Measurements from ENCODE around the gene DPH2. TPM values are rescaled to one million over a fixed set of nuclear protein-coding genes. Genes with fewer than 3 reads are reported as not detected.

DPH2 gene
- total RNA-seq, 1 experiment from 2014 or later: 57.5 TPM

GRCh38 chr1:43921022-43921421 lies 48.8 kb upstream of the DPH2 start:
- H3K4me1 Mint-ChIP-seq: no peaks in the 10 kb centered on the region
- H3K27me3 Mint-ChIP-seq (ENCODE audit: low read depth): no peaks in the 10 kb centered on the region; the same call in 1 of the 2 replicates
- ATAC-seq (peak; percentile 69), DNase-seq (ENCODE audit: low spot score) (no peak)
- H3K9me3 Mint-ChIP-seq: no peaks in the 10 kb centered on the region
- CTCF ChIA-PET: interaction anchor here (0.6 to 9.0 kb wide), 6 partner anchors 9 to 158 kb away, joined by 3 to 99 read pairs (median 11); partner anchors contain the start of gene ARTN
- TF ChIP-seq EMX1 (CRISPR knock-in tag; IDR thresholded peaks at IDR 0.05) (no peak), CREM (CRISPR knock-in tag; IDR thresholded peaks at IDR 0.05) (no peak)
- H3K36me3 Mint-ChIP-seq: no peaks in the 10 kb centered on the region
- POLR2A ChIA-PET: no interaction called here
- H3K4me3 Mint-ChIP-seq: no peak overlapping the region
- H3K27ac Mint-ChIP-seq: no peak overlapping the region

- Mint-ChIP-seq H3K9me3 (no peaks in the 10 kb centered on the region), H3K36me3 (0 out of 2 replicates have a peak, but pooled peaks cover 2% of the 10 kb centered on the region), H3K4me1 (peaks cover under 1% of the 10 kb centered on the region), H3K27ac (no peak overlapping the region), H3K4me3 (no peak overlapping the region), H3K27me3 (ENCODE audit: low read depth) (no peaks in the 10 kb centered on the region; the same call in 1 of the 2 replicates)
- ATAC-seq (no peak), DNase-seq (ENCODE audit: low spot score) (no peak)
- POLR2A ChIA-PET: interaction anchor here (0.6 kb wide), 1 partner anchor 656 kb away, joined by 5 read pairs; no protein-coding TSS in a partner anchor
- CTCF ChIA-PET: interaction anchor here (1.3 to 9.0 kb wide), 3 partner anchors 10 to 161 kb away, joined by 3 to 99 read pairs (median 5); partner anchors contain the start of gene ARTN
- TF ChIP-seq SOX15 (CRISPR knock-in tag; IDR thresholded peaks at IDR 0.05) (no peak), ZNF138 (CRISPR knock-in tag; conservative IDR thresholded peaks at IDR 0.05) (no peak), CREB1 (CRISPR knock-in tag; IDR thresholded peaks at IDR 0.05) (no peak), NFE2L1 (CRISPR knock-in tag; IDR thresholded peaks at IDR 0.05) (no peak), SMAD3 (CRISPR knock-in tag; IDR thresholded peaks at IDR 0.05; ENCODE audit: borderline replicate concordance) (no peak), FOXJ3 (CRISPR knock-in tag; IDR thresholded peaks at IDR 0.05; ENCODE audit: borderline replicate concordance) (no peak), ZNF121 (CRISPR knock-in tag; IDR thresholded peaks at IDR 0.05) (no peak), IRF2 (CRISPR knock-in tag; IDR thresholded peaks at IDR 0.05; ENCODE audit: borderline replicate concordance, low read depth) (no peak), ZNF425 (CRISPR knock-in tag; conservative IDR thresholded peaks at IDR 0.05) (no peak), MXD4 (CRISPR knock-in tag; IDR thresholded peaks at IDR 0.05; ENCODE audit: borderline replicate concordance) (no peak), E2F5 (CRISPR knock-in tag; IDR thresholded peaks at IDR 0.05) (no peak), STAT6 (CRISPR knock-in tag; conservative IDR thresholded peaks at IDR 0.05; ENCODE audit: low read depth) (no peak)
- TF ChIP-seq, protein P1, sequence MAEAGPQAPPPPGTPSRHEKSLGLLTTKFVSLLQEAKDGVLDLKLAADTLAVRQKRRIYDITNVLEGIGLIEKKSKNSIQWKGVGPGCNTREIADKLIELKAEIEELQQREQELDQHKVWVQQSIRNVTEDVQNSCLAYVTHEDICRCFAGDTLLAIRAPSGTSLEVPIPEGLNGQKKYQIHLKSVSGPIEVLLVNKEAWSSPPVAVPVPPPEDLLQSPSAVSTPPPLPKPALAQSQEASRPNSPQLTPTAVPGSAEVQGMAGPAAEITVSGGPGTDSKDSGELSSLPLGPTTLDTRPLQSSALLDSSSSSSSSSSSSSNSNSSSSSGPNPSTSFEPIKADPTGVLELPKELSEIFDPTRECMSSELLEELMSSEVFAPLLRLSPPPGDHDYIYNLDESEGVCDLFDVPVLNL (CRISPR knock-in tag; IDR thresholded peaks at IDR 0.05; ENCODE audit: borderline replicate concordance, low read depth): no peak
- TF ChIP-seq, protein P2, sequence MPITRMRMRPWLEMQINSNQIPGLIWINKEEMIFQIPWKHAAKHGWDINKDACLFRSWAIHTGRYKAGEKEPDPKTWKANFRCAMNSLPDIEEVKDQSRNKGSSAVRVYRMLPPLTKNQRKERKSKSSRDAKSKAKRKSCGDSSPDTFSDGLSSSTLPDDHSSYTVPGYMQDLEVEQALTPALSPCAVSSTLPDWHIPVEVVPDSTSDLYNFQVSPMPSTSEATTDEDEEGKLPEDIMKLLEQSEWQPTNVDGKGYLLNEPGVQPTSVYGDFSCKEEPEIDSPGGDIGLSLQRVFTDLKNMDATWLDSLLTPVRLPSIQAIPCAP (CRISPR knock-in tag; IDR thresholded peaks at IDR 0.05): no peak
- TF ChIP-seq, protein P3, sequence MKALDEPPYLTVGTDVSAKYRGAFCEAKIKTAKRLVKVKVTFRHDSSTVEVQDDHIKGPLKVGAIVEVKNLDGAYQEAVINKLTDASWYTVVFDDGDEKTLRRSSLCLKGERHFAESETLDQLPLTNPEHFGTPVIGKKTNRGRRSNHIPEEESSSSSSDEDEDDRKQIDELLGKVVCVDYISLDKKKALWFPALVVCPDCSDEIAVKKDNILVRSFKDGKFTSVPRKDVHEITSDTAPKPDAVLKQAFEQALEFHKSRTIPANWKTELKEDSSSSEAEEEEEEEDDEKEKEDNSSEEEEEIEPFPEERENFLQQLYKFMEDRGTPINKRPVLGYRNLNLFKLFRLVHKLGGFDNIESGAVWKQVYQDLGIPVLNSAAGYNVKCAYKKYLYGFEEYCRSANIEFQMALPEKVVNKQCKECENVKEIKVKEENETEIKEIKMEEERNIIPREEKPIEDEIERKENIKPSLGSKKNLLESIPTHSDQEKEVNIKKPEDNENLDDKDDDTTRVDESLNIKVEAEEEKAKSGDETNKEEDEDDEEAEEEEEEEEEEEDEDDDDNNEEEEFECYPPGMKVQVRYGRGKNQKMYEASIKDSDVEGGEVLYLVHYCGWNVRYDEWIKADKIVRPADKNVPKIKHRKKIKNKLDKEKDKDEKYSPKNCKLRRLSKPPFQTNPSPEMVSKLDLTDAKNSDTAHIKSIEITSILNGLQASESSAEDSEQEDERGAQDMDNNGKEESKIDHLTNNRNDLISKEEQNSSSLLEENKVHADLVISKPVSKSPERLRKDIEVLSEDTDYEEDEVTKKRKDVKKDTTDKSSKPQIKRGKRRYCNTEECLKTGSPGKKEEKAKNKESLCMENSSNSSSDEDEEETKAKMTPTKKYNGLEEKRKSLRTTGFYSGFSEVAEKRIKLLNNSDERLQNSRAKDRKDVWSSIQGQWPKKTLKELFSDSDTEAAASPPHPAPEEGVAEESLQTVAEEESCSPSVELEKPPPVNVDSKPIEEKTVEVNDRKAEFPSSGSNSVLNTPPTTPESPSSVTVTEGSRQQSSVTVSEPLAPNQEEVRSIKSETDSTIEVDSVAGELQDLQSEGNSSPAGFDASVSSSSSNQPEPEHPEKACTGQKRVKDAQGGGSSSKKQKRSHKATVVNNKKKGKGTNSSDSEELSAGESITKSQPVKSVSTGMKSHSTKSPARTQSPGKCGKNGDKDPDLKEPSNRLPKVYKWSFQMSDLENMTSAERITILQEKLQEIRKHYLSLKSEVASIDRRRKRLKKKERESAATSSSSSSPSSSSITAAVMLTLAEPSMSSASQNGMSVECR (CRISPR knock-in tag; IDR thresholded peaks at IDR 0.05; ENCODE audit: borderline replicate concordance): no peak
- TF ChIP-seq, protein P4, sequence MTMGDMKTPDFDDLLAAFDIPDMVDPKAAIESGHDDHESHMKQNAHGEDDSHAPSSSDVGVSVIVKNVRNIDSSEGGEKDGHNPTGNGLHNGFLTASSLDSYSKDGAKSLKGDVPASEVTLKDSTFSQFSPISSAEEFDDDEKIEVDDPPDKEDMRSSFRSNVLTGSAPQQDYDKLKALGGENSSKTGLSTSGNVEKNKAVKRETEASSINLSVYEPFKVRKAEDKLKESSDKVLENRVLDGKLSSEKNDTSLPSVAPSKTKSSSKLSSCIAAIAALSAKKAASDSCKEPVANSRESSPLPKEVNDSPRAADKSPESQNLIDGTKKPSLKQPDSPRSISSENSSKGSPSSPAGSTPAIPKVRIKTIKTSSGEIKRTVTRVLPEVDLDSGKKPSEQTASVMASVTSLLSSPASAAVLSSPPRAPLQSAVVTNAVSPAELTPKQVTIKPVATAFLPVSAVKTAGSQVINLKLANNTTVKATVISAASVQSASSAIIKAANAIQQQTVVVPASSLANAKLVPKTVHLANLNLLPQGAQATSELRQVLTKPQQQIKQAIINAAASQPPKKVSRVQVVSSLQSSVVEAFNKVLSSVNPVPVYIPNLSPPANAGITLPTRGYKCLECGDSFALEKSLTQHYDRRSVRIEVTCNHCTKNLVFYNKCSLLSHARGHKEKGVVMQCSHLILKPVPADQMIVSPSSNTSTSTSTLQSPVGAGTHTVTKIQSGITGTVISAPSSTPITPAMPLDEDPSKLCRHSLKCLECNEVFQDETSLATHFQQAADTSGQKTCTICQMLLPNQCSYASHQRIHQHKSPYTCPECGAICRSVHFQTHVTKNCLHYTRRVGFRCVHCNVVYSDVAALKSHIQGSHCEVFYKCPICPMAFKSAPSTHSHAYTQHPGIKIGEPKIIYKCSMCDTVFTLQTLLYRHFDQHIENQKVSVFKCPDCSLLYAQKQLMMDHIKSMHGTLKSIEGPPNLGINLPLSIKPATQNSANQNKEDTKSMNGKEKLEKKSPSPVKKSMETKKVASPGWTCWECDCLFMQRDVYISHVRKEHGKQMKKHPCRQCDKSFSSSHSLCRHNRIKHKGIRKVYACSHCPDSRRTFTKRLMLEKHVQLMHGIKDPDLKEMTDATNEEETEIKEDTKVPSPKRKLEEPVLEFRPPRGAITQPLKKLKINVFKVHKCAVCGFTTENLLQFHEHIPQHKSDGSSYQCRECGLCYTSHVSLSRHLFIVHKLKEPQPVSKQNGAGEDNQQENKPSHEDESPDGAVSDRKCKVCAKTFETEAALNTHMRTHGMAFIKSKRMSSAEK (CRISPR knock-in tag; IDR thresholded peaks at IDR 0.05; ENCODE audit: borderline replicate concordance): no peak
Measured at GRCh38 chr1:43924516-43924915, 45.3 kb upstream of the DPH2 start.

All from WTC11 (cell line).